ENCODE results near the gene IDH1. TPM values are rescaled to one million over a fixed set of nuclear protein-coding genes. Genes with fewer than 3 reads are reported as not detected.

IDH1 gene
- total RNA-seq, result 10 to 100 TPM; 13.7 to 45.0 (median 36.9) TPM

DNA sequence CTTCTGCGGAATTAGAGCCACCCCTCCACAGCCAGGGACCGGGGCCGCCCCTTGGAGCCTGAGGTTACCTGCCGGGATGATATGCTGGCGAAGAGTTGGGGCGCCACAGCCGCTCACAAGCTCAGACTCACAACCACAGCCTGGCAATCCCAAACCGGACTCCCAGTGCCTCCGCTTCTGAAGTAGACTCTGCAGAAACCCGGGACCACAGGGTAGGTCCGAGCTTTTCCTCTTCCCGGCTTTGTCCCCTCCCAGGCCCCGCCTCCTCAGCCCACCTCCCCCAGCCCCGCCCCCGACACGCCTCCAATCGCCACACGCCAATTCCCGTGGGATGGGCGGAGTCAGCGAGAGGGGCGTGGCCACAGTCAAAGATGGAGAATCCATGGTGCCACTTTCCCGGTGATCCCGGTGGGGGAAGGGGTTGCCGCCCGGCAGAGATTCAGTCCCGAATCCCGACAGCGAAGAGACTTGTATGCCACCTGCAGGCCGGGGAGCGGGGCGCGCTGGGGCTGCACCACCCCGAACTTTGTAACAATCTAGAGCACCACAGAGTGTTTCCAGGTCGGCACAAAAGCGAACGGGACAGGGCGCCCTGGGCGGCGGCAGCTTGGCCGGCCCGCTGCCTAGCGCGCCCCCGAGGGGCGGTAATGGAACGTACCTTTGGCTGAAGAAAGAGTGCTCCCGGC lies at the start of gene IDH1:
IDH1 (minus strand) TSS at position 201 of the 686 bp plus-strand sequence. CDS start 3,520 bp downstream, outside the sequence.
- TF ChIP-seq, protein P1, sequence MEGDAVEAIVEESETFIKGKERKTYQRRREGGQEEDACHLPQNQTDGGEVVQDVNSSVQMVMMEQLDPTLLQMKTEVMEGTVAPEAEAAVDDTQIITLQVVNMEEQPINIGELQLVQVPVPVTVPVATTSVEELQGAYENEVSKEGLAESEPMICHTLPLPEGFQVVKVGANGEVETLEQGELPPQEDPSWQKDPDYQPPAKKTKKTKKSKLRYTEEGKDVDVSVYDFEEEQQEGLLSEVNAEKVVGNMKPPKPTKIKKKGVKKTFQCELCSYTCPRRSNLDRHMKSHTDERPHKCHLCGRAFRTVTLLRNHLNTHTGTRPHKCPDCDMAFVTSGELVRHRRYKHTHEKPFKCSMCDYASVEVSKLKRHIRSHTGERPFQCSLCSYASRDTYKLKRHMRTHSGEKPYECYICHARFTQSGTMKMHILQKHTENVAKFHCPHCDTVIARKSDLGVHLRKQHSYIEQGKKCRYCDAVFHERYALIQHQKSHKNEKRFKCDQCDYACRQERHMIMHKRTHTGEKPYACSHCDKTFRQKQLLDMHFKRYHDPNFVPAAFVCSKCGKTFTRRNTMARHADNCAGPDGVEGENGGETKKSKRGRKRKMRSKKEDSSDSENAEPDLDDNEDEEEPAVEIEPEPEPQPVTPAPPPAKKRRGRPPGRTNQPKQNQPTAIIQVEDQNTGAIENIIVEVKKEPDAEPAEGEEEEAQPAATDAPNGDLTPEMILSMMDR (IDR thresholded peaks at IDR 0.05), result no peak
- no peak for TF ChIP-seq POLR2A (IDR thresholded peaks at IDR 0.05)
- peak; percentile 96 to 99 for DNase-seq (ENCODE audit: low spot score in 2 of 2)
- 0 to 1% methylated on average over 33 to 38 of the region's 48 CpGs for WGBS, 2 donors
- H3K4me3 ChIP-seq (ENCODE audit: low read depth, poor library complexity, severe bottlenecking), result peak within 1 kb of the TSS; percentile 94
- intact Hi-C loops (cut with DNase I; ENCODE audit: low total_unique reads), result no loop called here

DNA sequence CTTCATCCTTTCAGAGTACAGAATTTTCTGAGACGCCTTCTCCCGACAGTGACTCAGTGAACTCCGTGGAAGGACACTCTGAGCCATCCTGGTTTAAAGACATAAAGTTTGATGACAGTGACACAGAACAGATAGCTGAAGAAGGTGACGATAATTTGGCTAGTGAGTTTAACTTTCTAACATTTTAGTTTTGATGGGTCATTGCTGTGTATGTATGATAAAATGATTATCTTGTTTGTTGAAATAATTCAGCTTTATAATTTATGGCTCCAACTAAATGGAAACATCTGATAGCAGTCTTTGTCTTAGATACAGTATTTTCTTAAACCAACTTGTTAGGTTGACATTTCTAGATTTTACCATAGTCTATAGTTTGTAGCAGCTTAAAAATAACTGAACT lies 49.3 kb upstream of the IDH1 start:
- 85% methylated on average over 4 of the region's 4 CpGs for WGBS, 2 donors
- intact Hi-C loops (cut with DNase I; ENCODE audit: low total_unique reads), result no loop called here
- H3K4me3 ChIP-seq (ENCODE audit: low read depth, poor library complexity, severe bottlenecking), result no peak overlapping the region
- TF ChIP-seq, protein P1 (IDR thresholded peaks at IDR 0.05), result no peak
- TF ChIP-seq POLR2A (IDR thresholded peaks at IDR 0.05), result no peak
- no peak for DNase-seq (ENCODE audit: low spot score in 2 of 2)

DNA sequence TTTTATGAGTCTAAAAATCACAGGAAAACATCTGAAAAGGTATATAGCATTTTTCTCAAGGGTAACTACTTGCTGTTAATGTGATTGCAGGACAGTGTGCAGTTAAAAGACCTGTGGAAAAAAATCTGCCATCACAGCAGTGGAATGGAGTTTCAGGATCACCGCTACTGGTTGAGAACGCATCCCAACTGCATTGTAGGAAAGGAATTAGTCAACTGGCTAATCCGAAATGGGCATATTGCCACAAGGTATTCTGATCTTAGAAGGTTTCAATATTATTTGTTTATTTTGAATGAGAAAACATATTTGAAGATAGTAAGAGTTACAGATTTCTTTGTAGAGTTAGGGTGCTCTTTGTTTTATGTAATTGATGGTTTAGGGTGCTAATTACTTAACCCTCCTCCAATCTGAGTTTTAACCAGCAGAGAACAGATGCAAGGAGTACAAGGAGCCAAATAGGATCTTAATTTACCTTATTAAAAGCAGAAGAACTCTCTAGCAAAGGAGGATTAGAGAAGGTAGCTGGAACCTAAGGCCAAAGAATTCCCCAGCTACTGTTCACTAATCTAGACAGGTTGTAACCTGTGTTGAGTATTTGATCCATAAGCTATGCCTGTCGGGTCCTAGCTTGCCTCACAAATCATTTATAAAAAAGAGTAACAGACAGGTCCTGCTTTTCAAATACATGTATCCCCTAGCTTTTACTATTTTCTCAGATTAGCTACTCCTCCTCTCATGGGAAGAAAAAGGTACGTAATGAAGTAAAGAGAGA lies 46.2 kb upstream of the IDH1 start:
- no peak overlapping the region for H3K4me3 ChIP-seq (ENCODE audit: low read depth, poor library complexity, severe bottlenecking)
- intact Hi-C loops (cut with DNase I; ENCODE audit: low total_unique reads), result no loop called here
- no peak for TF ChIP-seq POLR2A (IDR thresholded peaks at IDR 0.05)
- TF ChIP-seq, protein P1 (IDR thresholded peaks at IDR 0.05), result no peak
- DNase-seq (ENCODE audit: low spot score in 2 of 2), result no peak
- 53 to 60% methylated on average over 5 of the region's 5 CpGs for WGBS, 2 donors

DNA sequence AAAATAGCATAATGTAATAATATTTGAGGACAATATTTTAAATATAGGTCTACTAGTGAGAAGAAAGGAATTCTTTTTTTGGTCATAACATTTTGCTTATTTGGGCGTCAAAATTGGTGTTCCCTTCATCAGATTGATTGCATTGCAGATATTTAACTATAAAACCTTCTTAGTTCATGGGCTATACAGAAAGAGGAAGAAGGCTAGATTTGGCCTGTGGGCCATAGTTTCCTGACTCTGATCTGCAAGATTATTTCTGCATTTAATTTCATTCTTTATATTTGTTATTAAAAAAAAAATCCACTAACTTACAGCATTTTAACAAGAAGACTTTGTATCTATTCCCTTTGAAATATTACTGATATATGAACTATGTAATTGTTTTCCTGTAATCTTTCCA lies 43.1 kb upstream of the IDH1 start:
- 83 to 89% methylated on average over 1 of the region's 1 CpG for WGBS, 2 donors
- no peak for DNase-seq (ENCODE audit: low spot score in 2 of 2)
- intact Hi-C loops (cut with DNase I; ENCODE audit: low total_unique reads), result no loop called here
- TF ChIP-seq, protein P1 (IDR thresholded peaks at IDR 0.05), result no peak
- no peak for TF ChIP-seq POLR2A (IDR thresholded peaks at IDR 0.05)
- no peak overlapping the region for H3K4me3 ChIP-seq (ENCODE audit: low read depth, poor library complexity, severe bottlenecking)

DNA sequence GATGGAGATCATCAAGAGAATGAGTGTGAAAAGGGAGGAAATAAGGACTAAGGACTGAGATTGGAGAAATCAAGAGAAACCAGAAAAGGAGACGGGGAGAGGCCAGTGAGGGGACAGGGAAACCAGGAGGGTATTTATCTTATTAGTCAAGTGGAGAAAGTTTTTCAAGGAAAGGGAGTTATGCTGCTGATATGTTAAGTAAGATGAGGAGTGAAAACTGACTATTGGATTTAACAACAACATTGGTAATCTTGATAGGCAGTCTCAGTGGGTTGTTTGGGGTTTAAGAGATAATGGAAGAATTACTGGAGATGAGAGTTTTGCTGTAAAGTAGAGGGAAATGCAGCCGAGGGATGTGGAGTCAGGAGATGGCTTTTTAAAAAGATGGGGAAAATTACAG lies 41.7 kb upstream of the IDH1 start:
- H3K4me3 ChIP-seq (ENCODE audit: low read depth, poor library complexity, severe bottlenecking), result no peak overlapping the region
- WGBS, 2 donors, result 96 to 99% methylated on average over 2 of the region's 2 CpGs
- no peak for TF ChIP-seq POLR2A (IDR thresholded peaks at IDR 0.05)
- TF ChIP-seq, protein P1 (IDR thresholded peaks at IDR 0.05), result no peak
- DNase-seq (ENCODE audit: low spot score in 2 of 2), result no peak
- intact Hi-C loops (cut with DNase I; ENCODE audit: low total_unique reads), result no loop called here

Measured in lower leg skin (tissue), 4 donors.